ENCODE results near the gene CRYZ. TPM values are rescaled to one million over a fixed set of nuclear protein-coding genes. Genes with fewer than 3 reads are reported as not detected.

The CRYZ gene
- total and polyA plus RNA-seq, 2 of the 8 experiments (the other 6 are each of a cell fraction or from before 2014, with no cell fraction given) = 20.5 to 43.8 TPM

- no peak overlapping the region for H3K23ac ChIP-seq (ENCODE audit: insufficient read length)
- no peak overlapping the region for H3K9ac ChIP-seq (replicated peaks in 1 of 4; ENCODE audit: extremely low read depth in 1 of 4, low read depth in 3 of 4, low read length in 3 of 4)
- no peak overlapping the region for H3K4me3 ChIP-seq (ENCODE audit: extremely low read depth in 1 of 4, insufficient read depth in 2 of 4, low read depth in 3 of 4, low read length in 4 of 4)
- H3K36me3 ChIP-seq (ENCODE audit: control insufficient read depth in 2 of 4, insufficient read depth in 4 of 4, low read length in 3 of 4) = no peaks in the 10 kb centered on the region
- no peak overlapping the region for H3K56ac ChIP-seq (replicated peaks; ENCODE audit: insufficient read length, low read depth, low read length)
- no peak overlapping the region for H4K8ac ChIP-seq (ENCODE audit: extremely low read depth, insufficient read depth, low read length)
- H2BK20ac ChIP-seq (ENCODE audit: low read length) = no peak overlapping the region
- DNase-seq (ENCODE audit: low read depth in 1 of 2, low spot score in 2 of 2) (no peak), FAIRE-seq (no peak)
- H3K14ac ChIP-seq (ENCODE audit: insufficient read length) = no peak overlapping the region
- H4K20me1 ChIP-seq (replicated peaks in 1 of 2; ENCODE audit: control insufficient read depth in 1 of 2, insufficient read depth in 2 of 2, low read length in 2 of 2) = no peaks in the 10 kb centered on the region
- no peaks in the 10 kb centered on the region for H3K9me3 ChIP-seq (ENCODE audit: insufficient read depth in 2 of 2, low read depth in 1 of 2, low read length in 1 of 2)
- H3K4me1 ChIP-seq (replicated peaks in 1 of 4; ENCODE audit: control insufficient read depth in 3 of 4, insufficient read depth in 4 of 4, low read length in 3 of 4) = no peaks in the 10 kb centered on the region
- 93% methylated on average over 2 of the region's 2 CpGs; no CpG with 5 or more reads in 1 of the 2 experiments for whole genome bisulfite sequencing, 2 experiments (ENCODE audit: extremely low coverage in 1 of 2, insufficient coverage in 1 of 2, insufficient read length in 1 of 2, insufficient replicate concordance in 2 of 2, low coverage in 1 of 2, low lambda C conversion rate in 2 of 2, missing lambda C conversion rate in 1 of 2)
- no peak overlapping the region for H3K4ac ChIP-seq (replicated peaks; ENCODE audit: insufficient read length, low read depth, low read length)
- H2BK15ac ChIP-seq (ENCODE audit: low read length) = no peak overlapping the region
- no peak overlapping the region for H2BK120ac ChIP-seq (replicated peaks; ENCODE audit: low read depth, low read length)
- no peak overlapping the region for H2BK5ac ChIP-seq (ENCODE audit: low read depth, low read length)
- ChIA-PET POLR2A (ENCODE audit: partially characterized antibody) (no interaction called here), CTCF (ENCODE audit: partially characterized antibody) (interaction anchor here (0.9 to 1.5 kb wide), 3 partner anchors 8 to 36 kb away, joined by 3 read pairs; no protein-coding TSS in a partner anchor)
- no peaks in the 10 kb centered on the region for H3K27me3 ChIP-seq (replicated peaks in 1 of 4; ENCODE audit: control insufficient read depth in 3 of 4, extremely low read depth in 1 of 4, insufficient read depth in 3 of 4, low read length in 3 of 4)
- no peak overlapping the region for H2AK5ac ChIP-seq (ENCODE audit: low read depth, low read length)
- no peak overlapping the region for H2AFZ ChIP-seq (ENCODE audit: low read length)
- no peaks in the 10 kb centered on the region for H3K23me2 ChIP-seq (ENCODE audit: low read depth, low read length)
- H3K18ac ChIP-seq (ENCODE audit: extremely low read depth, low read length) = no peak overlapping the region
- no peak overlapping the region for H3K27ac ChIP-seq (ENCODE audit: low read depth, low read length)
- no peak overlapping the region for H3K4me2 ChIP-seq (ENCODE audit: insufficient read depth in 1 of 2, low read depth in 2 of 2, low read length in 2 of 2)
- no peak overlapping the region for H4K91ac ChIP-seq (replicated peaks; ENCODE audit: insufficient read length, low read length)
- no peak overlapping the region for H2BK12ac ChIP-seq (ENCODE audit: low read depth, low read length)
- no peak overlapping the region for H4K5ac ChIP-seq (ENCODE audit: insufficient read length, low read depth, low read length)
- H3K79me2 ChIP-seq (ENCODE audit: control insufficient read depth in 1 of 2, insufficient read depth in 2 of 2, low read length in 2 of 2) = no peaks in the 10 kb centered on the region
- no peaks in the 10 kb centered on the region for H3K79me1 ChIP-seq (ENCODE audit: low read depth, low read length)
- TF ChIP-seq RNF2 (IDR thresholded peaks at IDR 0.05; ENCODE audit: borderline replicate concordance, low read depth, low read length, missing control alignments, poor library complexity, severe bottlenecking) = no peak
- TF ChIP-seq CHD2 (IDR thresholded peaks at IDR 0.05; ENCODE audit: low read length) = no peak
- no peak for TF ChIP-seq RFX5 (IDR thresholded peaks at IDR 0.05; ENCODE audit: borderline replicate concordance, low read depth, low read length)
- TF ChIP-seq RAD21 (IDR thresholded peaks at IDR 0.05 in 1 of 2, conservative IDR thresholded peaks at IDR 0.05 in 1 of 2; ENCODE audit: low read depth in 2 of 2, low read length in 2 of 2) = no peak
- TF ChIP-seq SIX5 (IDR thresholded peaks at IDR 0.05; ENCODE audit: low read depth, low read length) = no peak
- no peak for TF ChIP-seq JUN (IDR thresholded peaks at IDR 0.05; ENCODE audit: low read depth, low read length)
- no peak for TF ChIP-seq CTBP2 (IDR thresholded peaks at IDR 0.05; ENCODE audit: borderline replicate concordance, insufficient read depth, insufficient read length, low read length)
- TF ChIP-seq TAF7 (optimal IDR thresholded peaks at IDR 0.05; ENCODE audit: borderline replicate concordance, low read depth, low read length) = no peak
- TF ChIP-seq EGR1 (IDR thresholded peaks at IDR 0.05; ENCODE audit: borderline replicate concordance, low read depth, low read length) = no peak
- TF ChIP-seq ATF2 (IDR thresholded peaks at IDR 0.05; ENCODE audit: low read length) = no peak
- TF ChIP-seq USF2 (IDR thresholded peaks at IDR 0.05; ENCODE audit: low read length) = no peak
These were observed 35.0 kb downstream of the CRYZ start for GRCh38 chr1:74697832-74698231.
